Hepatocyte (in vitro differentiated cells): ENCODE measurements around the gene NDRG2. TPM values are rescaled to one million over a fixed set of nuclear protein-coding genes. Genes with fewer than 3 reads are reported as not detected.

Source experiments
- DNase-seq: peaks from one replicate; pipeline ENCODE4 v3.0.0-alpha.2; 2016; ENCODE audit warnings: low spot score
- H2AFZ ChIP-seq: fragments of 200-600 bp; sonication (generic); 2 replicates; pipeline ENCODE4 v1.6.0; 2016; ENCODE audit warnings: antibody characterized with exemption, mild to moderate bottlenecking
- H3K27ac ChIP-seq: fragments of 200-600 bp; sonication (generic); 2 replicates; pipeline ENCODE4 v1.5.1; 2016; ENCODE audit warnings: mild to moderate bottlenecking
- H3K27me3 ChIP-seq: fragments of 200-600 bp; sonication (generic); 2 replicates; pipeline ENCODE4 v1.6.1; 2016
- H3K36me3 ChIP-seq: fragments of 200-600 bp; sonication (generic); replicated peaks from 2 replicates; pipeline ENCODE4 v1.5.1; 2016; ENCODE audit warnings: low read depth; ENCODE audit not compliant: insufficient read depth
- H3K4me1 ChIP-seq: fragments of 200-600 bp; sonication (generic); 2 replicates; pipeline ENCODE4 v1.5.1; 2016; ENCODE audit warnings: mild to moderate bottlenecking, moderate library complexity; ENCODE audit not compliant: insufficient read depth
- H3K4me2 ChIP-seq: fragments of 200-600 bp; sonication (generic); 2 replicates; pipeline ENCODE4 v1.6.0; 2016
- H3K4me3 ChIP-seq: fragments of 200-600 bp; sonication (generic); 2 replicates; pipeline ENCODE4 v1.5.1; 2016; ENCODE audit warnings: mild to moderate bottlenecking
- H3K79me2 ChIP-seq: fragments of 200-600 bp; sonication (generic); 2 replicates; pipeline ENCODE4 v1.6.0; 2017; ENCODE audit warnings: mild to moderate bottlenecking
- H3K9me2 ChIP-seq: fragments of 200-600 bp; sonication (generic); replicated peaks from 2 replicates; pipeline ENCODE4 v1.6.0; 2017; ENCODE audit warnings: mild to moderate bottlenecking; ENCODE audit not compliant: insufficient read depth
- H3K9me3 ChIP-seq: fragments of 200-600 bp; sonication (generic); 2 replicates; pipeline ENCODE4 v1.5.1; 2016; ENCODE audit warnings: low read depth, mild to moderate bottlenecking
- H4K20me1 ChIP-seq: fragments of 200-600 bp; sonication (generic); 2 replicates; pipeline ENCODE4 v1.6.0; 2016; ENCODE audit warnings: mild to moderate bottlenecking; ENCODE audit not compliant: insufficient read depth, poor library complexity, severe bottlenecking
- CTCF ChIP-seq: fragments of 200-600 bp; sonication (generic); IDR thresholded peaks from 2 replicates; pipeline ENCODE4 v1.5.1; 2016; ENCODE audit warnings: antibody characterized with exemption, mild to moderate bottlenecking; ENCODE audit not compliant: poor library complexity
- EZH2 ChIP-seq: fragments of 200-600 bp; sonication (generic); IDR thresholded peaks from 2 replicates; pipeline ENCODE4 v1.6.1; 2016; ENCODE audit warnings: antibody characterized with exemption, mild to moderate bottlenecking, borderline replicate concordance
- EZH2phosphoT487 ChIP-seq: fragments of 200-600 bp; sonication (generic); IDR thresholded peaks from one replicate; pipeline ENCODE4 v1.6.1; 2018; ENCODE audit warnings: antibody characterized with exemption, mild to moderate bottlenecking, low read depth, moderate library complexity; ENCODE audit not compliant: unreplicated experiment, severe bottlenecking
- WGBS: methylation state at CpG from one replicate; pipeline ENCODE4 v1.1.6; 2016; ENCODE audit warnings: low lambda C conversion rate; ENCODE audit errors: missing lambda C conversion rate; 5-methylcytosine and 5-hydroxymethylcytosine counted together
- polyA plus RNA-seq: library from polyadenylated mRNA; unstranded; fragments of >200 nt; fragmentation: Nextera tagmentation; extraction: Ambion mirVana; gene quantifications from 2 replicates; pipeline ENCODE4 v1.2.1, GENCODE V29; 2016
- total RNA-seq: library from RNA; depleted of rRNA; stranded (reverse); fragments of >200 nt; gene quantifications from 2 replicates; pipeline ENCODE4 v1.2.3, GENCODE V29; 2014

The NDRG2 gene
- total RNA-seq: 92.0 and 114 TPM in 2 replicates
- 108 and 112 TPM in 2 replicates for polyA plus RNA-seq

DNA sequence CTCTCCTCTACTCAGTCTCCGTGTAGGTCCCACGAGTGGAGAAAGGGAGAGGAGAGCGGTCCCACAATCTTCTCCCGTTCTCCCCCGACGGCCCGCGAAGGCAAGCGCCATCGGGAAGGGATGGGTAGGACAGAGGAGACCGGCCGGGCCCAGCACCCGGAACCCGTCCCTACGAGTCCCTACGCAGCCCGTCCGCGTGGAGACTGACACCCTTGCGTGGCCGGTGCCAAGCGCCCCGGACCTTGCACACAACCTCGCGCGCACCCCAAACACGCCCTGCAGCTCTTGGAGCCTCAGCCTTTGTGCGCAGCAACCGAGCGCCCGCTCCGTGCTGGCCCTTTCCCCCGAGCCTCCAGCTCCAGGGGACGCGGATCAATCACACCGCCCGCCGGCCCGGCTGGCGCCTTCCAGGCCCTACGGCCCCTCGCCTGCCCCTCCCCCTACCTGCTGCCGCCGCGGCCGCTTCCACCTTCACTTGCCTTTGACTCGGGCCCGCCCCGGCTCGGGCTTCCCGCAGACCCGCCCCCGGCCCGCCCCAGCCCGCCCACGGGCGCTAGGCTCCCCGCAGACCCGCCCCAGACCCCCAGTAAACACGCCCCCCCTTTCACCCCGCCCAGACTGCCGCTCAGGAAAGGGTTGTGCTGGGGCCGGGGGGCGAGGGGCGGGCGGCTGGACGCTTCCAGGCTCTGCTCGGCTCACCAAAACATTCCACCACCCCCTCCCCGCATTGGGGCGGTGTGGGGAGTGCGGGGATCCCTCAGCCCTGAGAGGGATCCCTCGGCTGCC is at the start of gene NDRG2:
TSS of gene NDRG2 (minus strand) at position 477 of the 786 bp plus-strand sequence. CDS start 1,746 bp downstream, outside the sequence.
- Histone ChIP-seq H3K4me3 (peak within 1 kb of the TSS; percentile 76), H2AFZ (peak within 1 kb of the TSS; percentile 58), H3K79me2 (peaks cover 14% of the 10 kb centered on the region), H3K27ac (peak within 1 kb of the TSS; percentile 82), H3K36me3 (no peaks in the 10 kb centered on the region), H3K9me2 (no peaks in the 10 kb centered on the region), H3K4me2 (peak within 1 kb of the TSS; percentile 94), H3K9me3 (no peaks in the 10 kb centered on the region), H3K27me3 (no peaks in the 10 kb centered on the region), H4K20me1 (no peaks in the 10 kb centered on the region), H3K4me1 (peaks cover 16% of the 10 kb centered on the region)
- WGBS: under 1% methylated on average over 45 of the region's 72 CpGs
- peak; percentile 92 for DNase-seq
- TF ChIP-seq EZH2phosphoT487 (no peak), CTCF (no peak), EZH2 (no peak)

- Histone ChIP-seq H3K4me2 (no peak overlapping the region), H3K9me2 (no peaks in the 10 kb centered on the region), H3K79me2 (peaks cover 27% of the 10 kb centered on the region), H3K27me3 (no peaks in the 10 kb centered on the region), H3K27ac (no peak overlapping the region), H3K9me3 (no peaks in the 10 kb centered on the region), H3K36me3 (no peaks in the 10 kb centered on the region), H3K4me3 (no peak overlapping the region), H4K20me1 (peaks cover 5% of the 10 kb centered on the region), H3K4me1 (peaks cover 16% of the 10 kb centered on the region), H2AFZ (no peak overlapping the region)
- no peak for DNase-seq
- TF ChIP-seq EZH2phosphoT487 (no peak), EZH2 (no peak)
- WGBS: 97% methylated on average over 9 of the region's 9 CpGs
Observed at GRCh38 chr14:21073921-21074320, 49.1 kb upstream of the NDRG2 start.

- Histone ChIP-seq H3K9me2 (no peaks in the 10 kb centered on the region), H4K20me1 (peaks cover 5% of the 10 kb centered on the region), H3K36me3 (no peaks in the 10 kb centered on the region), H3K4me1 (peaks cover 16% of the 10 kb centered on the region), H3K27ac (peak overlapping the region; percentile 96), H3K27me3 (no peaks in the 10 kb centered on the region), H3K9me3 (no peaks in the 10 kb centered on the region), H2AFZ (no peak overlapping the region), H3K4me2 (peak overlapping the region; percentile 92), H3K79me2 (peaks cover 27% of the 10 kb centered on the region), H3K4me3 (no peak overlapping the region)
- no peak for DNase-seq
- no peak for TF ChIP-seq EZH2phosphoT487
- TF ChIP-seq CTCF: no peak
- TF ChIP-seq EZH2: no peak
- WGBS: 96% methylated on average over 9 of the region's 9 CpGs
Observed at GRCh38 chr14:21072781-21073339, 48.0 kb upstream of the NDRG2 start.

- Histone ChIP-seq H3K9me3 (no peaks in the 10 kb centered on the region), H4K20me1 (peaks cover 5% of the 10 kb centered on the region), H3K4me2 (peak overlapping the region; percentile 92), H3K4me3 (peak overlapping the region; percentile 33), H3K27me3 (no peaks in the 10 kb centered on the region), H3K79me2 (peaks cover 27% of the 10 kb centered on the region), H3K36me3 (no peaks in the 10 kb centered on the region), H3K27ac (peak overlapping the region; percentile 96), H2AFZ (peak overlapping the region; percentile 46), H3K9me2 (no peaks in the 10 kb centered on the region), H3K4me1 (peaks cover 16% of the 10 kb centered on the region)
- 24% methylated on average over 4 of the region's 4 CpGs for WGBS
- peak; percentile 56 for DNase-seq
- TF ChIP-seq EZH2 (no peak), EZH2phosphoT487 (no peak), CTCF (peak; percentile 5)
Observed at GRCh38 chr14:21072031-21072473, 47.2 kb upstream of the NDRG2 start.
